Endothelial cell of umbilical vein (primary cell): ENCODE data around the gene HDAC3. TPM values are rescaled to one million over a fixed set of nuclear protein-coding genes. Genes with fewer than 3 reads are reported as not detected.

ENCODE experiments used
- BruUV-seq: library from RNA; stranded (reverse); fragments of 400-500 nt; replicated peaks from 2 replicates; lab custom pipeline; 2021; lab: Mats Ljungman, UMichigan
- CTCF ChIA-PET: fragments of 300-600, 350-600 bp; sonication (Branson Sonifier 250); formaldehyde crosslinking; loops from one replicate; lab custom pipeline; 2021; ENCODE audit warnings: antibody characterized with exemption, inconsistent platforms; lab: Charles Lee
- POLR2A ChIA-PET: fragments of 300-600, 350-600 bp; sonication (Branson Sonifier 250); formaldehyde crosslinking; loops from one replicate; lab custom pipeline; 2021; ENCODE audit warnings: antibody characterized with exemption, inconsistent platforms; lab: Charles Lee
- DNase-seq: peaks from one replicate; pipeline ENCODE4 v3.0.0-alpha.2; 2011; ENCODE audit warnings: low read depth, low spot score
- FAIRE-seq: peaks from 2 replicates; lab custom pipeline; 2011; peaks lifted over from hg19 to GRCh38; lab: Jason Lieb, UNC
- H2AFZ ChIP-seq: 2 replicates; pipeline ENCODE4 v1.6.0; 2012; ENCODE audit warnings: low read depth, low read length, control low read depth, inconsistent platforms
- H3K27ac ChIP-seq: 2 replicates; pipeline ENCODE4 v1.5.1; 2011; ENCODE audit warnings: low read depth, mild to moderate bottlenecking, control low read depth, low read length, moderate library complexity; ENCODE audit not compliant: insufficient read depth
- H3K27me3 ChIP-seq, 2 experiments: 2 replicates each; pipeline versions ENCODE4 v1.6.0 to v1.6.1; 2011; ENCODE audit warnings: low read length in 2 of 2, mixed read lengths in 1 of 2; ENCODE audit not compliant: control insufficient read depth in 2 of 2, insufficient read depth in 2 of 2
- H3K36me3 ChIP-seq, 2 experiments: 2 replicates in 1 of 2; 3 replicates in 1 of 2; pipeline ENCODE4 v1.5.1; 2011; ENCODE audit warnings: low read length in 2 of 2, mild to moderate bottlenecking in 1 of 2, moderate library complexity in 1 of 2; ENCODE audit not compliant: control insufficient read depth in 2 of 2, insufficient read depth in 2 of 2; ENCODE audit errors: extremely low read depth in 1 of 2
- H3K4me1 ChIP-seq: 3 replicates; pipeline ENCODE4 v1.5.1; 2011; ENCODE audit warnings: mild to moderate bottlenecking, low read length; ENCODE audit not compliant: control insufficient read depth, insufficient read depth; ENCODE audit errors: extremely low read depth
- H3K4me2 ChIP-seq: 2 replicates; pipeline ENCODE4 v1.6.1; 2011; ENCODE audit warnings: low read length, control low read depth, mixed read lengths; ENCODE audit not compliant: insufficient read depth
- H3K4me3 ChIP-seq, 3 experiments: fragments of 200-600 bp in 1 of 3; sonication (generic), shearing (Covaris generic) in 1 of 3; replicated peaks in 1 of 3; 2 replicates each; pipeline ENCODE4 v1.5.1; 2011 to 2016; ENCODE audit warnings: control low read depth in 3 of 3, low read length in 3 of 3, mild to moderate bottlenecking in 2 of 3, inconsistent platforms in 1 of 3, low read depth in 1 of 3, moderate library complexity in 1 of 3; ENCODE audit not compliant: insufficient read depth in 1 of 3
- H3K79me2 ChIP-seq: 2 replicates; pipeline ENCODE4 v1.6.0; 2012; ENCODE audit warnings: low read length, inconsistent platforms; ENCODE audit not compliant: control insufficient read depth, insufficient read depth
- H3K9ac ChIP-seq: replicated peaks from 2 replicates; pipeline ENCODE3; 2011; ENCODE audit warnings: low read length, control low read depth; ENCODE audit not compliant: insufficient read depth; ENCODE audit errors: extremely low read depth
- H3K9me1 ChIP-seq: replicated peaks from 3 replicates; pipeline ENCODE4 v1.6.0; 2011; ENCODE audit warnings: mild to moderate bottlenecking, low read length; ENCODE audit not compliant: control insufficient read depth, insufficient read depth; ENCODE audit errors: extremely low read depth
- H3K9me3 ChIP-seq: replicated peaks from 2 replicates; pipeline ENCODE4 v1.5.1; 2012; ENCODE audit warnings: low read length, inconsistent platforms; ENCODE audit not compliant: control insufficient read depth, insufficient read depth
- H4K20me1 ChIP-seq: replicated peaks from 2 replicates; pipeline ENCODE3; 2011; ENCODE audit warnings: mild to moderate bottlenecking, low read length; ENCODE audit not compliant: control insufficient read depth, insufficient read depth; ENCODE audit errors: extremely low read depth
- EZH2 ChIP-seq: IDR thresholded peaks from 2 replicates; pipeline ENCODE4 v1.6.1; 2012; ENCODE audit warnings: borderline replicate concordance, low read depth, mild to moderate bottlenecking, moderate library complexity, low read length, inconsistent platforms; ENCODE audit not compliant: severe bottlenecking
- FOS ChIP-seq: IDR thresholded peaks from 2 replicates; pipeline ENCODE4 v1.6.1; 2011; ENCODE audit warnings: mild to moderate bottlenecking, low read length, moderate library complexity, borderline replicate concordance; ENCODE audit not compliant: insufficient read depth
- GATA2 ChIP-seq: IDR thresholded peaks from 2 replicates; pipeline ENCODE4 v1.7.0; 2011; ENCODE audit warnings: low read depth, mild to moderate bottlenecking, moderate library complexity, mixed read lengths, low read length; ENCODE audit not compliant: insufficient read length, insufficient read depth
- JUN ChIP-seq: IDR thresholded peaks from 2 replicates; pipeline ENCODE4 v1.6.1; 2011; ENCODE audit warnings: borderline replicate concordance, low read depth; ENCODE audit not compliant: insufficient read length, insufficient read depth
- MYC ChIP-seq: IDR thresholded peaks from one replicate; pipeline ENCODE4 v1.6.1; 2011; ENCODE audit warnings: mild to moderate bottlenecking, low read depth, low read length
- POLR2A ChIP-seq: IDR thresholded peaks from 2 replicates; pipeline ENCODE4 v1.6.1; 2012; ENCODE audit warnings: low read depth, mild to moderate bottlenecking, control low read depth, low read length
- POLR2AphosphoS5 ChIP-seq: IDR thresholded peaks from 2 replicates; pipeline ENCODE4 v1.6.1; 2012; ENCODE audit warnings: low read depth, mild to moderate bottlenecking, control low read depth, low read length, moderate library complexity; ENCODE audit not compliant: insufficient read depth
- dilution Hi-C: fragments of 300-500 bp; cut with MboI; formaldehyde crosslinking; loops from one replicate; pipeline ENCODE4 v1.15.0; 2019; ENCODE audit warnings: low sequenced_read_pairs; ENCODE audit not compliant: extremely low pct_ligation_motif_present
- intact Hi-C: fragments of 100-400 bp; cut with micrococcal nuclease; formaldehyde crosslinking; loops from one replicate; pipeline ENCODE4 v1.10.0; 2022
- polyA plus RNA-seq, 4 experiments: library from polyadenylated mRNA; depleted of rRNA in 3 of 4; stranded (reverse) in 3 of 4; unstranded in 1 of 4; fragments of >200 nt; gene quantifications; 2 replicates each; pipeline versions ENCODE4 v1.2.1 to v1.2.3, GENCODE V29; 2011 to 2012; ENCODE audit warnings: missing spikeins in 1 of 4
- total RNA-seq: library from RNA; stranded (reverse); gene quantifications from 2 replicates; pipeline ENCODE4 v1.2.3, GENCODE V29; 2021
- TF ChIP-seq, protein P1 (sequence below): IDR thresholded peaks from 2 replicates; pipeline ENCODE4 v1.6.1; 2011; ENCODE audit not compliant: insufficient read depth, insufficient read length
- TF ChIP-seq, protein P2 (sequence below), 2 donors: IDR thresholded peaks; 1 replicate in 1 of 2; 2 replicates in 1 of 2; pipeline ENCODE4 v1.5.1; 2011; ENCODE audit warnings: low read length in 2 of 2, mild to moderate bottlenecking in 2 of 2, moderate library complexity in 2 of 2, control low read depth in 1 of 2, inconsistent platforms in 1 of 2, low read depth in 1 of 2; ENCODE audit not compliant: insufficient read depth in 1 of 2; ENCODE audit errors: extremely low read depth in 1 of 2

Gene HDAC3
- total and polyA plus RNA-seq, 2 donors (not counting 3 experiments of a cell fraction or from before 2014, with no cell fraction given): 58.5 to 75.5 TPM

DNA sequence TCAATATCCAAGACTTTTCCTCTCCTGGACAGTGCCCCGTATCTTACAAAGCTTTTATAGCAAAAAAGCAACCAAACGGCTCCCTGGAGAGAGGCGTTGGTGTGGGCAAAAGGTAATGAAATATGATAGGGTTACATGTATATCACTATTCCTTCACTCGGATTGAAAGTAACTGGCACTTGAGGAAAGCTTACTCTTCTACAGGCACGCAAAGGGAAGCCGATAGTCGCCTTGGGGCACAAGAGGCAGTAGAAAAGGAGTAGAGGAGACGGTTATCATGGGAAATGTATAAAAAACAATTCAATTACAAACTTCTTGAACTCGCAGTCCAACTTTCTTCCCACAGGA, 19.0 kb downstream of the HDAC3 start:
- ChIA-PET POLR2A (interaction anchor here (2.7 kb wide), 1 partner anchor 26 kb away, joined by 18 read pairs; no protein-coding TSS in a partner anchor), CTCF (interaction anchor here (0.7 to 8.5 kb wide), 10 partner anchors 11 to 187 kb away, joined by 3 to 1019 read pairs (median 24); partner anchors contain the start of genes HDAC3, PCDHGA12 and RELL2)
- DNase-seq: no peak

More for the DNA sequence above, 19.0 kb downstream of the HDAC3 start:
- Histone ChIP-seq H3K9ac (peak overlapping the region; percentile 67), H4K20me1 (peaks cover 3% of the 10 kb centered on the region), H3K4me1 (peaks cover 18% of the 10 kb centered on the region), H3K79me2 (peaks cover 38% of the 10 kb centered on the region), H3K9me1 (no peaks in the 10 kb centered on the region), H3K4me2 (peak overlapping the region; percentile 90), H3K36me3 (peaks cover 0 to 7% of the 10 kb centered on the region in 2 experiments), H3K9me3 (no peaks in the 10 kb centered on the region), H3K27ac (peak overlapping the region; percentile 22), H3K27me3 (no peaks in the 10 kb centered on the region), H2AFZ (no peak overlapping the region), H3K4me3 (peak overlapping the region; percentile 77 to 84 (median 80))
- no peak for TF ChIP-seq POLR2A
- TF ChIP-seq JUN: no peak
- TF ChIP-seq GATA2: no peak
- no peak for TF ChIP-seq POLR2AphosphoS5
- TF ChIP-seq, protein P1, sequence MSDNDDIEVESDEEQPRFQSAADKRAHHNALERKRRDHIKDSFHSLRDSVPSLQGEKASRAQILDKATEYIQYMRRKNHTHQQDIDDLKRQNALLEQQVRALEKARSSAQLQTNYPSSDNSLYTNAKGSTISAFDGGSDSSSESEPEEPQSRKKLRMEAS: no peak
- TF ChIP-seq FOS: no peak
- TF ChIP-seq MYC: no peak
- TF ChIP-seq EZH2: no peak
- TF ChIP-seq, protein P2, sequence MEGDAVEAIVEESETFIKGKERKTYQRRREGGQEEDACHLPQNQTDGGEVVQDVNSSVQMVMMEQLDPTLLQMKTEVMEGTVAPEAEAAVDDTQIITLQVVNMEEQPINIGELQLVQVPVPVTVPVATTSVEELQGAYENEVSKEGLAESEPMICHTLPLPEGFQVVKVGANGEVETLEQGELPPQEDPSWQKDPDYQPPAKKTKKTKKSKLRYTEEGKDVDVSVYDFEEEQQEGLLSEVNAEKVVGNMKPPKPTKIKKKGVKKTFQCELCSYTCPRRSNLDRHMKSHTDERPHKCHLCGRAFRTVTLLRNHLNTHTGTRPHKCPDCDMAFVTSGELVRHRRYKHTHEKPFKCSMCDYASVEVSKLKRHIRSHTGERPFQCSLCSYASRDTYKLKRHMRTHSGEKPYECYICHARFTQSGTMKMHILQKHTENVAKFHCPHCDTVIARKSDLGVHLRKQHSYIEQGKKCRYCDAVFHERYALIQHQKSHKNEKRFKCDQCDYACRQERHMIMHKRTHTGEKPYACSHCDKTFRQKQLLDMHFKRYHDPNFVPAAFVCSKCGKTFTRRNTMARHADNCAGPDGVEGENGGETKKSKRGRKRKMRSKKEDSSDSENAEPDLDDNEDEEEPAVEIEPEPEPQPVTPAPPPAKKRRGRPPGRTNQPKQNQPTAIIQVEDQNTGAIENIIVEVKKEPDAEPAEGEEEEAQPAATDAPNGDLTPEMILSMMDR (IDR thresholded peaks at IDR 0.05; ENCODE audit: extremely low read depth in 1 of 2, insufficient read depth in 1 of 2, low read depth in 1 of 2, low read length in 2 of 2): no peak
- dilution Hi-C loops: no loop called here
- intact Hi-C loops: no loop called here
- TSS peak; percentile 46 for BruUV-seq
- FAIRE-seq: no peak
